IPS-NIHi7 (cell line): ENCODE data around the gene KDM6B.
A peak's percentile ranks its signal among the peaks of the same experiment; 100 is the strongest.

Experiments used
- DNase-seq: peaks from one replicate; pipeline ENCODE4 v3.0.0; 2012; ENCODE audit warnings: mixed read lengths; ENCODE audit errors: extremely low spot score

KDM6B gene

DNA sequence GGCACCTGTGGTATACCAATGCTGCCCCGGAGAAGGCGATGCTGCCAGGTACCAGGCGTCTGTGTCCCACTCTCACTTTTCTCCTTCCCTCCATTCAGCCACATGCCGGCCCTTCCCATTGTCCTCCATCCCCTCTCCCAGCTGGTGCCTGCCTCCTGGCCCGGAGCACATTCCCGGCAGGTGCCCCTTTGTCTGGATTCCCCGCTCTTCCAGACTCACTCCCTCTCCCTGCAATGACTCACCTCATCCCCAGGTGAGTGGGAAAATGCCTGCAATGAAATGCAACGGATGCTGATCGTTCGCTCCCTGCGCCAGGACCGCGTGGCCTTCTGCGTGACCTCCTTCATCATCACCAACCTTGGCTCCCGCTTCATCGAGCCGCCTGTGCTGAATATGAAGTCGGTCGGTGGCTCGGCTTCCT lies 10.4 kb upstream of the KDM6B start:
- peak; percentile 72 for DNase-seq

GRCh38 chr17:7824021-7824924 lies 9.7 kb upstream of the KDM6B start:
- DNase-seq = no peak

DNA sequence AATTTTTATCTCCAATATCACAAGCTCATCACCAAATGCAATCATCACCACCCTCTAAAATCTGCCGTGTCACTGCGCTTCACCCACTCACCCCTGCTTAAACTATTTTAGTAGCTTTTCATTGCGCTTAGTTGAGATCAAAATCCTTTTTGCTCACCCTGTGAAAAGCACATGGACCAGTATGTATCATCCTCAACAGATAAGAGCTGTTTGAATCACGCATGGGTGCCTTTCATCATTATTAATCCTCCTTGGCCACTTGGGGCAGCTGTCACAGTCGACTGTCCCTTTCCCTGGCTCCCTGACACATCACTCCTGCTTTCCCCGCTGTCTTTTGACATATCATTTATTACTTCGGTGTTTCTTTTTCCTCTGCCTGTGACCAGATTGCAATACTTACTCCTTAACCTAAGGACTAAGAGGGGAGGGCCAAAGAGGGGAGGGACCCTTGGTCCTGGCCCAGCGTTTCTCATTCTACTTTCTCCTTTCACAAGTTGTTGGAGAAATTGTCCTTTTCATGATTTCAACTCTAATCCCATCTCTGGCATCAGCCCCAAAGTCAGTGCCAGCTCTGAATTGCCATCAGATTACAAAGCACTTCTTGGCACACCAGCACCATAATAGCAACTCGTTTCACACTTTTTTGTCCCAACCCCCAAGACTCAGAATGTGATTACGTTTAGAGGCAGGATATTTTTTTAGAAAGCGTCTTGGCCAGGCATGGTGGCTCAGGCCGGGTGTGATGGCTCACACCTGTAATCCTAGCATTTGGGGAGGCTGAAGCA lies 8.6 kb upstream of the KDM6B start:
- DNase-seq = no peak

DNA sequence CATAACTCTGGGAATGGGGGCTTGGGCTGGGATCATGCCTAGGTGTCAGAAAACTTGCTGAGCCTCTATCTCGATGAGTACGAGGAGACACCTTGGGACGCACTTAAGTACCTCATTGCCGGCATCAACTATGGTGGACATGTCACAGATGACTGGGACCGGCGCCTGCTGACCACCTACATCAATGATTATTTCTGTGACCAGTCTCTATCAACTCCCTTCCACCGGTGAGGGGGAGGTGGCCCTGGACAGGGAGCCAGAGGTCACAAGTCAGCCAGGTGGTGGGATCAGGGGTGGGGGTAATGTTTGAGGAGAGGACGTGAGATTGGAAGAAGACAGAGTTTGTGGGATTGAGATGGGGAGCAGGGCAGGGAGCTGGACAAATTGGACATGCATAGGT lies 3.4 kb upstream of the KDM6B start:
- DNase-seq = no peak

- DNase-seq = no peak
Measured at GRCh38 chr17:7831233-7831632, 2.8 kb upstream of the KDM6B start.

- no peak for DNase-seq
Measured at GRCh38 chr17:7832431-7832830, 1.6 kb upstream of the KDM6B start.

DNA sequence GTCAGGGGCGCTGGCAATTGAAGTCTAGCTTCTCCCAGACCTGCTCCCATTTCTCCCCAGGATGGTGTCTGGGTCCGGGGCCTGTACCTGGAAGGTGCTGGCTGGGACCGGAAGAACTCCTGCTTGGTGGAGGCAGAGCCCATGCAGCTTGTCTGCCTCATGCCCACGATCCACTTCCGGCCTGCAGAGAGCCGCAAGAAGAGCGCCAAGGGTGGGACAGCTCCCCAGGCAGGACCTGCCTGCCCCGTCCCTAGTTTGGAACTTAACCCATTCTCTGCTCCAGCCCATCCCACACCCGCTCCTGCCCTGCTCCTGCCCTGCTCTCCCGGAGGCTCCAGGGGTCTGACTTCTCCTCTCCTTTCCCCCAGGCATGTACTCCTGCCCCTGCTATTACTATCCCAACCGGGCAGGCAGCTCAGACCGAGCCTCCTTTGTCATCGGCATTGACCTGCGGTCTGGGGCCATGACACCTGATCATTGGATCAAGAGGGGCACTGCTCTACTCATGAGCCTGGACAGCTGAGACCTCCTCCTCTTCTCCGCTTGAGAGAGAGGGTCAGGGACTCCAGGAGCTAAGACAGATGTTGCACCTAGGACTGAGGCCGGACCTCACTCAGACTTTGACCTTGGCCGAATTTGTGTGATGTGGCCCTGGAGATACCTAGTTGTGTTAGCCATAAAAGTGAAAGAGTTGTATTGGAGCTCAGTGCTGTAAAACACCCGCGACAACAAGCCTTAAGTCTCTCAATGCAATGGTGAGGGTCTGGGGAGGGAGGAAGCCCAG lies 814 bp upstream of the KDM6B start:
- no peak for DNase-seq

GRCh38 chr17:7834542-7834956 lies 532 bp downstream of the KDM6B start:
- no peak for DNase-seq

GRCh38 chr17:7834957-7835813 lies 1.2 kb downstream of the KDM6B start:
- DNase-seq = peak; percentile 88

DNA sequence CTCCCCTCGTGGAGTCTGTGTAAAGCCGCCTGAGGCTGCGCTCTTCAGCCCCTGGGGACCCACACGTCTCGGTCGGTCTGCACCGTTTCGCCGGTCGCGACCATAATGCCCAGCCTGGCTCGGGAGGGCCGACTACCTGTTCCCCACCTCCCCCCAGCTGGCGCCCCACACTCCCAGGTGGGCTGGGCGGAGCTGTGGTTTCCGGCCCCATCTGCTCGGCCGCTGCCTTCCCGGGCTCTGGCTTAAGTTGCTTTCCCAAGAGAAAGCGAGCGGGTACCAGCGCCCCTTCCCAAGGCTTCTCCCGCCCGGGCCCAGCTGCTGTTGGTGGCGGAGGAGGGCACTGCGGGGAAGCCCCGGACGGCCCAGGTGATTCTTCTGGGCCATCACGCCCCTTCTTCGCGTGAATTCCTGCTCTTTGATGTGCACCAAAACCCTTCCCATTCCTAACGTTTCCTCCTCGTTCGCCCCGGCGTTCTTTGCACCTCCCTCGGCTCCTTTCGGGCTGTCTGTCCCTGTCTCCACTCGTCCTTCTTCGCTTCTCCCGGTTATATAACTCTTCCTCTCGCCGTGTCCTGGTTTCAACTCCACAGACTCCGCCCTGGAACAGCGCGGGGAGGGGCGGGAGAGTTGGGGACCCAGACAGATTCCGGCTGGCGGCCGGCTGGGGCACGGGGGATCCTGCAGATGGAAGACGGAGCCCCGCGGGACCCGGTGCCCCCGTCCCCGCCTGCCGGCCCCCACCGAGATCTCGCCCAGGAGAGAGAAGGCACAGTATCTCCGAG lies 2.0 kb downstream of the KDM6B start:
- DNase-seq = no peak

DNA sequence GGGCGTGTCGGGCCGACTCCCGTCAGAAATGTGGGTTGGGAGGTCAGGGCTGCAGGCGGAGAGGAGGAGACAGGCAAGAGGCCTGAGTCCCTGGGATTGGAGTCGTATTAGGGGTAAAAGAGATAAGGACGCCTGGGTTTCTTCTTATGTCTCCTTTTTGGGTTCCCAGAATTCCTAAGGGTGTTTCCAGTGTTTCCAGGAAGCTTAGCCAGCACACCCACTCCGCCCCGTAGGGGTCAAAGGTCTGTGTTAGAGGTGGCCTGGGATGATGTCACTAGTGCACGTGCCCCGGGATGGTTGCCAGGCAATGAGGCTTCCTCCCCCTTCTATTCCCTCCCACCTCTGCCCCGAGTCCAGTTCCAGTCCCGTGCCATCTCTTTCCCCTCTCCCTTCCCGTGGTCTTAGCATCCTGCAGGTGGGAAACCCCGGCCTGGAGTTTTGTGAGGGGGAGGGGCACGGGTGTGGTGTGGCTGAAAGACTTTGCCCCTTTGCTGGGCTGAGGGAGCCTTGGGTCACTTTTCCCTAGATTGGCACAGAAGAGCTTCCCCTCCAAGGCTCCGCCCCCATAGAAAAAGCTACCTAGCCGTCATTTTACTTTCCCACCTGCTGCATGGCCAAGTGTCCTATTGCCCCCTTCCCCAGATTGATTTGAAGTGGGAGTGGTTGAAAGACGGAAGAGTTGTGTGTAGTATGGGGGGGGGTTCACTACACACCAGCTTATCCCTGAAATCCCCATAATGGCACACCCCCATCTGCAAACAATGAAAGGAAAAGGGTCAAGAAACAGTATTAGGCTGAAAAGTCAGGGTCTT lies 2.8 kb downstream of the KDM6B start:
- peak; percentile 76 for DNase-seq

- no peak for DNase-seq
Measured at GRCh38 chr17:7837408-7838088, 3.5 kb downstream of the KDM6B start.

- DNase-seq = no peak
Measured at GRCh38 chr17:7838090-7839075, 4.4 kb downstream of the KDM6B start.

GRCh38 chr17:7839190-7839875 lies 5.3 kb downstream of the KDM6B start:
- DNase-seq = no peak

DNA sequence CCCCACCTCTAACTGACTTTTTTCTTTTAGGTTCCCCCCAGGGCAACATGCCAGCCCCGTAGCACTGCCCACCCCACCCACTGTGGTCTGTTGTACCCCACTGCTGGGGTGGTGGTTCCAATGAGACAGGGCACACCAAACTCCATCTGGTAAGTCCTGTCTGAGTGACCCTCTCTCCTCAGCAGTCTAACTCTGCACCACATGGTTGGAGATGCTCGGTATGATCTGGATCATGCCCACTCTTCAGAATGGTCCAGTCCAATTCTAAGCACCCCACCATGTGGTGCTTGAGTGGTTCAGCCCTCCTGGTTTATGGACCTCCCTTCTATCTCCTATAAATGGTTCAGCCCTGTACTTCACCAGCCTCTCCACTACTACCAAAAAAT lies 5.9 kb downstream of the KDM6B start:
- no peak for DNase-seq

DNA sequence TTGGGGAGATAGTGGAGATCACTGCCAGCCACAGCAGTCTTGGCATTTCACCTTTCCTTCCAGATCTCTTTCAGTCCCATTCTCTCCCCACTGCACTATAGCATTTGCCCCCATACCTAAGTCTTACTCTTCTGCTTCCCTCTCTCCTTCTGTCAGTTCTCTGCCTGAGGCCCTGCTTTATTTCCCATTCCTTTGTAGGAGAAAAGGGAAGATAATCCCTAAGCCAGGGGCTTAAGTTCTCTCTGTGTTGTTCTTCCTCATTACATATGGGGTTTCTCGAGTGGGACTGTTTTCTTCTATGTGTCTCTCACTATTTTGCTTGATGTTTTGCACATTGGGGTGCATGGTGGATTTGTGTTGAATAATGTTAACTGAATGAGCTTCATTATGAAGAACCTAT lies 6.4 kb downstream of the KDM6B start:
- no peak for DNase-seq

DNA sequence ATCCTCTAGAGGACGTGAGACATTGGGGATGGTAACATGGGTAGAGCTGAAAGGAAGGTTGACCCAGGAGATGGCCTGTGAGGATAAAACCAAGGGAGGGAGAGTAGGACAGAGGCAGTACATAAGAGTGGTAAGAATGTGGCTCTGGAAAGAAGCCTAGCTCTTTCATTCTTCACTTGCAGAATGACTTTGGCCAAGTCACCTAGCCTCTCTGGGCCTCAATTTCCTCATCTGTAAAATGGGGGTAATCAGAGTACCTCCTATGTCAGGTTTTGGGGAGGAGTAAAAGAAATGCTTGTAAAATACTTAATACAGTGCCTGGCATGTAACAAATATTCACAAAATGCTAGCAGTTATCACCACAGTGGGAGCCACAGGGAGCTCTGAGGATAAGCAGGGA lies 6.9 kb downstream of the KDM6B start:
- no peak for DNase-seq
